Neural progenitor cell (in vitro differentiated cells): ENCODE results near the gene NEURL1.

ENCODE experiments used
- CTCF ChIP-seq: fragments of 200-600 bp; sonication (generic); IDR thresholded peaks from 2 replicates; pipeline ENCODE4 v1.5.1; 2017; ENCODE audit warnings: antibody characterized with exemption, mild to moderate bottlenecking
- EZH2 ChIP-seq: fragments of 200-600 bp; sonication (generic); IDR thresholded peaks from 2 replicates; pipeline ENCODE4 v1.6.1; 2017; ENCODE audit warnings: antibody characterized with exemption, mild to moderate bottlenecking, moderate library complexity
- EZH2phosphoT487 ChIP-seq: fragments of 200-600 bp; sonication (generic); IDR thresholded peaks from 2 replicates; pipeline ENCODE4 v1.6.1; 2017; ENCODE audit warnings: antibody characterized with exemption

GRCh38 chr10:103556383-103557007 is 63.0 kb downstream of the NEURL1 start:
- TF ChIP-seq CTCF = no peak
- no peak for TF ChIP-seq EZH2
- TF ChIP-seq EZH2phosphoT487 = no peak
